Measurements from ENCODE around the gene C1orf185. TPM values are rescaled to one million over a fixed set of nuclear protein-coding genes. Genes with fewer than 3 reads are reported as not detected.

The C1orf185 gene
- total RNA-seq, 1 experiment from 2014 or later, result not detected

DNA sequence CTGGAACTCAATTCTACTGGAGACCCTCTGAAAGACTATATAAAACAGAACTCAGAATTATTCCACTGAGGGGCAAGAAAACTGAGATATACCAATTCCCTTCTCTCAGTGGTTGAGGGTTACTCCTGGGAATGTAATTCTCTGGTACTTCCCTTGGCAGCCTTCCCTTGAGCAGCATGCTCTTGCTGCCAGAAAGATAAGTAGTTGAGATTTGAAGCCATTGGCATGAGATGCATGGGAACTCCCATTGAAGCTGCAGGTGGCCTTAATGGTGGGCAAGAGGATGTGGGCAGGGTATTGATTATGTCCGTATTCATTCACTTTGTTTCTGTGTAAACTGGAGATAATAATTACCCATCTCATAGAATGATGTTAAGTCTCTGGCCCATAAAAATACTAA lies 28.6 kb upstream of the C1orf185 start:
- DNase-seq, result no peak
- Histone ChIP-seq H3K4me1 (no peaks in the 10 kb centered on the region), H3K27me3 (replicated peaks; ENCODE audit: control insufficient read depth, insufficient read depth, low read length) (no peaks in the 10 kb centered on the region), H3K36me3 (ENCODE audit: control insufficient read depth, insufficient read depth, low read length) (no peaks in the 10 kb centered on the region), H3K9me3 (no peaks in the 10 kb centered on the region), H3K4me3 (ENCODE audit: low read depth, low read length) (no peak overlapping the region)
- intact Hi-C loops (cut with micrococcal nuclease; ENCODE audit: unreplicated experiment), result no loop called here
- TF ChIP-seq, protein P1, sequence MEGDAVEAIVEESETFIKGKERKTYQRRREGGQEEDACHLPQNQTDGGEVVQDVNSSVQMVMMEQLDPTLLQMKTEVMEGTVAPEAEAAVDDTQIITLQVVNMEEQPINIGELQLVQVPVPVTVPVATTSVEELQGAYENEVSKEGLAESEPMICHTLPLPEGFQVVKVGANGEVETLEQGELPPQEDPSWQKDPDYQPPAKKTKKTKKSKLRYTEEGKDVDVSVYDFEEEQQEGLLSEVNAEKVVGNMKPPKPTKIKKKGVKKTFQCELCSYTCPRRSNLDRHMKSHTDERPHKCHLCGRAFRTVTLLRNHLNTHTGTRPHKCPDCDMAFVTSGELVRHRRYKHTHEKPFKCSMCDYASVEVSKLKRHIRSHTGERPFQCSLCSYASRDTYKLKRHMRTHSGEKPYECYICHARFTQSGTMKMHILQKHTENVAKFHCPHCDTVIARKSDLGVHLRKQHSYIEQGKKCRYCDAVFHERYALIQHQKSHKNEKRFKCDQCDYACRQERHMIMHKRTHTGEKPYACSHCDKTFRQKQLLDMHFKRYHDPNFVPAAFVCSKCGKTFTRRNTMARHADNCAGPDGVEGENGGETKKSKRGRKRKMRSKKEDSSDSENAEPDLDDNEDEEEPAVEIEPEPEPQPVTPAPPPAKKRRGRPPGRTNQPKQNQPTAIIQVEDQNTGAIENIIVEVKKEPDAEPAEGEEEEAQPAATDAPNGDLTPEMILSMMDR (IDR thresholded peaks at IDR 0.05; ENCODE audit: insufficient read depth in 1 of 2, low read depth in 1 of 2, low read length in 1 of 2, severe bottlenecking in 1 of 2, unreplicated experiment in 1 of 2), result no peak
- Mint-ChIP-seq H3K27me3 (ENCODE audit: insufficient read depth, unreplicated experiment) (peaks cover 8% of the 10 kb centered on the region), H3K4me1 (ENCODE audit: low read depth, unreplicated experiment) (no peaks in the 10 kb centered on the region), H3K36me3 (ENCODE audit: insufficient read depth, unreplicated experiment) (no peaks in the 10 kb centered on the region), H3K4me3 (ENCODE audit: unreplicated experiment) (no peak overlapping the region), H3K9me3 (ENCODE audit: unreplicated experiment) (no peaks in the 10 kb centered on the region), H3K27ac (ENCODE audit: unreplicated experiment) (no peak overlapping the region)
- ChIA-PET CTCF (no interaction called here), POLR2A (no interaction called here)
- no TSS peak for BruUV-seq (replicated peaks)

DNA sequence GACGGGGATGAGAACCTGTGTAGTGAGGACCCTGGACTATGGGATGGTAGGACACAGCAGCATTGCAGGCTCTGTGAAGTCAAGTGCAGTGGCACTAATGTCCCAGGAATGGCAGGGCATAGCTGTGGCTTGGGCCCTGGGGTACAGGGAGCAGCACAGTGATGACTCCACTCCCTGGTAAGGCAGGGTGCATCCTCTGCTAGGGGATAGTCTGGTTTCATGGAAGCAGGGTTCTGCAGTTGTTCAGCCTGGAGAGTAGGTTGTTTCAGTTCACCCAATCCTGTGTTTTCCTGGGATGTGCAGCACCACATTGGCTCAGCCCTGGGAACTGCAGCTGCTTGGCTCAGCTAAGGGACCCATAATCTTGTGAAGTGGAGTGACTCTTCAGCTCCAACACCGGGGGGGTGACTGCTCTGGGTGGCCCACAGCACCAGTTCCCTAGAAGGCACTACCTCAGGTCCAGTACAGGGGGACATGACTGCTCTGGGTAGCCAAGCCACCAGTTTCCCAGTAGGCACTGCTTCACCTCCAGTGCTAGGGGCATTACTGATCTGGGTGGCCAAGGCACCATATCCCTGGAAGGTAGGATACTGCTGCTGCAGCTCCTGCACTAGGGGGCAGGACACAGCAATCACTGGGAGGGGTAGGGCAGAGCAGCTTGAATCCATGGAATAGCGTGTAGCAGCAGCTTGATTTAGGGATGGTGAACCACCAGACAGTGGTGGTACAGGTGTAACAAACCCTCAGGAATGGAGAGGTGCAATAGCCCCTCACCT lies 15.3 kb upstream of the C1orf185 start:
- no TSS peak for BruUV-seq (replicated peaks)
- H3K27me3 Mint-ChIP-seq (ENCODE audit: insufficient read depth, unreplicated experiment), result peaks cover 20% of the 10 kb centered on the region
- no peaks in the 10 kb centered on the region for H3K36me3 Mint-ChIP-seq (ENCODE audit: insufficient read depth, unreplicated experiment)
- H3K9me3 Mint-ChIP-seq (ENCODE audit: unreplicated experiment), result no peaks in the 10 kb centered on the region
- Histone ChIP-seq H3K9me3 (no peaks in the 10 kb centered on the region), H3K4me3 (ENCODE audit: low read depth, low read length) (no peak overlapping the region), H3K36me3 (ENCODE audit: control insufficient read depth, insufficient read depth, low read length) (no peaks in the 10 kb centered on the region), H3K27me3 (replicated peaks; ENCODE audit: control insufficient read depth, insufficient read depth, low read length) (no peaks in the 10 kb centered on the region), H3K4me1 (no peaks in the 10 kb centered on the region)
- TF ChIP-seq, protein P1 (IDR thresholded peaks at IDR 0.05; ENCODE audit: insufficient read depth in 1 of 2, low read depth in 1 of 2, low read length in 1 of 2, severe bottlenecking in 1 of 2, unreplicated experiment in 1 of 2), result no peak
- no peak overlapping the region for H3K4me3 Mint-ChIP-seq (ENCODE audit: unreplicated experiment)
- intact Hi-C loops (cut with micrococcal nuclease; ENCODE audit: unreplicated experiment), result no loop called here
- H3K4me1 Mint-ChIP-seq (ENCODE audit: low read depth, unreplicated experiment), result no peaks in the 10 kb centered on the region
- no peak overlapping the region for H3K27ac Mint-ChIP-seq (ENCODE audit: unreplicated experiment)
- DNase-seq, result no peak
- CTCF ChIA-PET, result no interaction called here
- POLR2A ChIA-PET, result no interaction called here

DNA sequence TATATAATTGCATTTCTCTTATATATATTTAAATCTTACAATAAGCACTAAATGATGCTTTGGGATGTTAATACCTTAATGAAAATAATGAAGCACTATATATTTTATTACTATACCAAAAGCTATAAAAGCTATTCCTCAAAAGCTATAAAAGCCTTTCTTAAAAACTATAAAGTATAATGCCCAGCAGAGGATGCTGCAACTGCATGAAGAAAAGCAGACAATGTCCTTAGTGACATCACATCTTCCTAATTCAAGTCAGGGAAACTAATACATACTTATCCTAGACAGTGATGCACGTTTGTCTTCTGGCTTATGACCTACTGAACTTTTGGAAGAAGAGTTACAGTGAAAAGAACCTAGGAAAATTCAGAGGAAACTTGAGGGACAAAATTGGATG lies 13.6 kb upstream of the C1orf185 start:
- Mint-ChIP-seq H3K9me3 (ENCODE audit: unreplicated experiment) (no peaks in the 10 kb centered on the region), H3K27me3 (ENCODE audit: insufficient read depth, unreplicated experiment) (peaks cover 27% of the 10 kb centered on the region), H3K4me1 (ENCODE audit: low read depth, unreplicated experiment) (no peaks in the 10 kb centered on the region), H3K27ac (ENCODE audit: unreplicated experiment) (no peak overlapping the region), H3K4me3 (ENCODE audit: unreplicated experiment) (no peak overlapping the region), H3K36me3 (ENCODE audit: insufficient read depth, unreplicated experiment) (no peaks in the 10 kb centered on the region)
- TF ChIP-seq, protein P1 (IDR thresholded peaks at IDR 0.05; ENCODE audit: insufficient read depth in 1 of 2, low read depth in 1 of 2, low read length in 1 of 2, severe bottlenecking in 1 of 2, unreplicated experiment in 1 of 2), result peak in 1 of 2 experiments; percentile 12
- no peak for DNase-seq
- intact Hi-C loops (cut with micrococcal nuclease; ENCODE audit: unreplicated experiment), result loop anchor here (1.0 to 2.0 kb wide), 2 partner anchors 101 to 208 kb away; no protein-coding TSS in a partner anchor
- ChIA-PET POLR2A (no interaction called here), CTCF (interaction anchor here (0.6 to 1.1 kb wide), 3 partner anchors 39 to 105 kb away, joined by 3 to 6 read pairs (median 4); no protein-coding TSS in a partner anchor)
- H3K9me3 ChIP-seq, result no peaks in the 10 kb centered on the region
- BruUV-seq (replicated peaks), result no TSS peak
- H3K4me1 ChIP-seq, result no peaks in the 10 kb centered on the region
- no peak overlapping the region for H3K4me3 ChIP-seq (ENCODE audit: low read depth, low read length)
- no peaks in the 10 kb centered on the region for H3K27me3 ChIP-seq (replicated peaks; ENCODE audit: control insufficient read depth, insufficient read depth, low read length)
- no peaks in the 10 kb centered on the region for H3K36me3 ChIP-seq (ENCODE audit: control insufficient read depth, insufficient read depth, low read length)
